HCT116 (cell line): ENCODE results near the gene PRKCZ. TPM values are rescaled to one million over a fixed set of nuclear protein-coding genes. Genes with fewer than 3 reads are reported as not detected.

Experiments used
- ATAC-seq: fragments of 200-7000 bp; cut with Tn5 transposase; 2 replicates; pipeline ENCODE4 v1.9.1; 2020; ENCODE audit warnings: mild to moderate bottlenecking, moderate library complexity
- BruUV-seq: library from RNA; stranded (reverse); fragments of 400-500 nt; replicated peaks from 2 replicates; lab custom pipeline; 2021; lab: Mats Ljungman, UMichigan
- CTCF ChIA-PET: fragments of 300-600 bp; sonication (Branson Sonifier 250); formaldehyde crosslinking; loops from one replicate; lab custom pipeline; 2021; ENCODE audit warnings: antibody characterized with exemption; lab: Charles Lee
- POLR2A ChIA-PET: fragments of 300-600, 350-600 bp; sonication (Branson Sonifier 250); formaldehyde crosslinking; loops from one replicate; lab custom pipeline; 2021; ENCODE audit warnings: antibody characterized with exemption; lab: Charles Lee
- RAD21 ChIA-PET, 2 experiments: fragments of 300-600 bp; sonication (Branson Sonifier 250); formaldehyde crosslinking; loops; one replicate each; lab custom pipeline; 2023; ENCODE audit warnings: low total read pairs in 2 of 2; ENCODE audit not compliant: uncharacterized antibody in 2 of 2, unreplicated experiment in 2 of 2, low non-redundant PET in 1 of 2; lab: Charles Lee
- DNase-seq: peaks from one replicate; pipeline ENCODE4 v3.0.0-alpha.2; 2010; ENCODE audit warnings: low read depth, low spot score
- H2AFZ ChIP-seq: fragments of 200-600 bp; shearing (Covaris generic), sonication (generic); 2 replicates; pipeline ENCODE4 v1.6.1; 2017; ENCODE audit warnings: low read depth, mixed run types, mixed read lengths, antibody characterized with exemption, low read length; ENCODE audit not compliant: poor library complexity, severe bottlenecking
- H3K27ac ChIP-seq: 2 replicates; pipeline ENCODE4 v1.5.1; 2012; ENCODE audit warnings: low read depth, low read length
- H3K27me3 ChIP-seq: fragments of 200-600 bp; sonication (generic); 2 replicates; pipeline ENCODE4 v1.6.1; 2016; ENCODE audit warnings: mixed run types, low read length, mixed read lengths; ENCODE audit not compliant: insufficient read depth
- H3K36me3 ChIP-seq, 2 experiments: fragments of 200-500 bp in 1 of 2; fragments of 200-600 bp in 1 of 2; sonication (Bioruptor generic) in 1 of 2; sonication (generic) in 1 of 2; 2 replicates each; pipeline versions ENCODE4 v1.5.1 to v1.6.1; 2014 to 2016; ENCODE audit warnings: low read length in 2 of 2, inconsistent platforms in 1 of 2, mixed read lengths in 1 of 2, mixed run types in 1 of 2; ENCODE audit not compliant: insufficient read depth in 2 of 2, control insufficient read depth in 1 of 2
- H3K4me1 ChIP-seq, 2 experiments: fragments of 200-600 bp in 1 of 2; sonication (generic) in 1 of 2; 2 replicates each; pipeline versions ENCODE4 v1.5.1 to v1.6.1; 2012 to 2017; ENCODE audit warnings: low read length in 2 of 2, inconsistent platforms in 1 of 2, mild to moderate bottlenecking in 1 of 2, mixed read lengths in 1 of 2, mixed run types in 1 of 2, moderate library complexity in 1 of 2; ENCODE audit not compliant: insufficient read depth in 2 of 2, control insufficient read depth in 1 of 2
- H3K4me2 ChIP-seq: fragments of 200-600 bp; sonication (generic); 2 replicates; pipeline ENCODE4 v1.6.1; 2017; ENCODE audit warnings: mixed run types, low read length, mixed read lengths
- H3K4me3 ChIP-seq, 2 experiments: fragments of 200-600 bp in 1 of 2; sonication (generic) in 1 of 2; replicated peaks in 1 of 2; 2 replicates each; pipeline ENCODE4 v1.5.1; 2011 to 2016; ENCODE audit warnings: low read length in 2 of 2, control low read depth in 1 of 2, low read depth in 1 of 2, mild to moderate bottlenecking in 1 of 2, mixed read lengths in 1 of 2, mixed run types in 1 of 2
- H3K79me2 ChIP-seq: fragments of 200-600 bp; sonication (generic); 2 replicates; pipeline ENCODE4 v1.6.1; 2017; ENCODE audit warnings: mild to moderate bottlenecking, mixed run types, low read length, moderate library complexity, mixed read lengths; ENCODE audit not compliant: insufficient read depth
- H3K9ac ChIP-seq: fragments of 200-600 bp; sonication (generic); 2 replicates; pipeline ENCODE4 v1.6.1; 2016; ENCODE audit warnings: low read length, mixed read lengths
- H3K9me2 ChIP-seq: fragments of 200-600 bp; sonication (generic), shearing (Covaris generic); 2 replicates; pipeline ENCODE4 v1.6.1; 2017; ENCODE audit warnings: mixed run types, mild to moderate bottlenecking, moderate library complexity; ENCODE audit not compliant: insufficient read depth
- H3K9me3 ChIP-seq, 2 experiments: fragments of 200-500 bp in 1 of 2; fragments of 200-600 bp in 1 of 2; sonication (Bioruptor generic) in 1 of 2; sonication (generic) in 1 of 2; 2 replicates each; pipeline ENCODE4 v1.6.1; 2014 to 2017; ENCODE audit warnings: low read length in 2 of 2, mixed read lengths in 2 of 2, inconsistent platforms in 1 of 2, low read depth in 1 of 2, mild to moderate bottlenecking in 1 of 2, mixed run types in 1 of 2, moderate library complexity in 1 of 2; ENCODE audit not compliant: control insufficient read depth in 1 of 2, insufficient read depth in 1 of 2
- H4K20me1 ChIP-seq: fragments of 200-600 bp; sonication (generic), shearing (Covaris generic); 2 replicates; pipeline ENCODE4 v1.6.1; 2017; ENCODE audit warnings: mixed run types, mild to moderate bottlenecking, moderate library complexity; ENCODE audit not compliant: insufficient read depth
- CBX3 ChIP-seq: IDR thresholded peaks from 2 replicates; pipeline ENCODE4 v1.6.1; 2012; ENCODE audit warnings: low read depth
- CEBPB ChIP-seq: IDR thresholded peaks from 2 replicates; pipeline ENCODE4 v1.6.1; 2012; ENCODE audit warnings: low read depth
- EGR1 ChIP-seq: IDR thresholded peaks from 2 replicates; pipeline ENCODE4 v1.6.1; 2012; ENCODE audit warnings: low read depth
- EZH2phosphoT487 ChIP-seq: fragments of 200-600 bp; IDR thresholded peaks from 2 replicates; pipeline ENCODE4 v1.6.1; 2018; ENCODE audit warnings: antibody characterized with exemption, borderline replicate concordance
- JUND ChIP-seq: IDR thresholded peaks from 2 replicates; pipeline ENCODE4 v1.6.1; 2012
- POLR2AphosphoS5 ChIP-seq: IDR thresholded peaks from 2 replicates; pipeline ENCODE4 v1.6.1; 2011; ENCODE audit warnings: mild to moderate bottlenecking, low read depth, low read length, moderate library complexity
- RAD21 ChIP-seq: IDR thresholded peaks from 2 replicates; pipeline ENCODE4 v1.6.1; 2012; ENCODE audit warnings: low read depth, mild to moderate bottlenecking
- SIN3A ChIP-seq: IDR thresholded peaks from 2 replicates; pipeline ENCODE4 v1.6.1; 2012; ENCODE audit warnings: low read depth
- TCF7L2 ChIP-seq: IDR thresholded peaks from 2 replicates; pipeline ENCODE4 v1.7.0; 2011; ENCODE audit warnings: borderline replicate concordance, inconsistent platforms; ENCODE audit not compliant: insufficient read depth, insufficient read length; ENCODE audit errors: extremely low read depth
- YY1 ChIP-seq: IDR thresholded peaks from 2 replicates; pipeline ENCODE4 v1.6.1; 2011; ENCODE audit warnings: low read length, low read depth, moderate library complexity, mild to moderate bottlenecking; ENCODE audit not compliant: insufficient replicate concordance; ENCODE audit errors: extremely low read depth
- ZFX ChIP-seq: fragments of 450-650 bp; IDR thresholded peaks from 2 replicates; pipeline ENCODE4 v1.6.1; 2017
- intact Hi-C: fragments of 100-400 bp; cut with micrococcal nuclease; formaldehyde crosslinking; loops from 2 replicates; pipeline ENCODE4 v1.10.0; 2022
- total RNA-seq: library from RNA; stranded (reverse); gene quantifications from one replicate; pipeline ENCODE4 v1.2.1, GENCODE V29; 2021; ENCODE audit not compliant: unreplicated experiment
- TF ChIP-seq, protein P1 (sequence below): IDR thresholded peaks from 2 replicates; pipeline ENCODE4 v1.6.1; 2012
- TF ChIP-seq, protein P2 (sequence below): IDR thresholded peaks from 2 replicates; pipeline ENCODE4 v1.6.1; 2012; ENCODE audit warnings: low read depth
- TF ChIP-seq, protein P3 (sequence below), 3 experiments: fragments of 200-600 bp in 1 of 3; sonication (generic) in 1 of 3; IDR thresholded peaks in 2 of 3; conservative IDR thresholded peaks in 1 of 3; 2 replicates each; pipeline ENCODE4 v1.5.1; 2012 to 2017; ENCODE audit warnings: low read depth in 2 of 3, low read length in 2 of 3, antibody characterized with exemption in 1 of 3, borderline replicate concordance in 1 of 3, control low read depth in 1 of 3, mild to moderate bottlenecking in 1 of 3, mixed read lengths in 1 of 3, mixed run types in 1 of 3, moderate library complexity in 1 of 3; ENCODE audit not compliant: insufficient read depth in 1 of 3

The PRKCZ gene
- total RNA-seq, 1 experiment from 2014 or later = 46.8 TPM

DNA sequence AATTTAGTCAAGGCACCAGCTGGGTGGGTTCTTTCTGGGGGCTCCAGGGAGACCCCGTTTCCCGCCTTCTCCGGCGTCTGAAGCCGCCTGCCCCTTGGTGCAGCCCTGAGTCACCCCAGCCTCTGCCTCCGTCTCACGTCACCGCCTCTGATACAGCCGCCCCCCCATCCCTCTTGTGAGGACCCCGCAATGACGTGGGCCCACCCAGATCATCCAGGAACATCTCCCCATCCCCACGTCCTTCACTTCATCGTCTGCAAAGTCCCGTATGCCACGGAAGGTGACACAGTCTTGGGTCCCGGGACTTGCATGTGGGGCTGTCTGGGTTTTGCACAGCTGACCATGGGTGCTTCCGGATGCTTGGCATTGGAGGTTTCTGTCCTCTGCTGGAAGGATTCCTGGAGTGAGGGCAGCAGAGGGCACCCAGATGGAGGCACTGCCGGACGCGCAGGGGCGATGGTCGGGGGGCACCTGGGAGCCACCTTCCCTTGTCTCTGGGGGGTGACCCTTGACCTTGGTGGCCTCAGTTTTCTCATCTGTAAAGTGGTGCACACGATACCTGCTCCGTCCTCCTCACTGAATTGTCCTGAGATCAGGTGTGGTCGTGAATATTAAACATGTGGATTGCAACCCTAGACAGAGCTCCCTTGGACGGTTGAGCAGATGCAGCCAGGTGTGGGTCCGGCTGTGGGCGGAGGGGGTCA lies 58.8 kb downstream of the PRKCZ start:
- H3K4me3 ChIP-seq = no peak overlapping the region
- H3K9ac ChIP-seq = no peak overlapping the region
- POLR2A ChIA-PET = no interaction called here
- no peak overlapping the region for H3K4me2 ChIP-seq
- CTCF ChIA-PET = interaction anchor here (0.6 to 1.3 kb wide), 5 partner anchors 9 to 96 kb away, joined by 3 to 12 read pairs (median 4); no protein-coding TSS in a partner anchor
- no peaks in the 10 kb centered on the region for H3K4me1 ChIP-seq
- RAD21 ChIA-PET = interaction anchor here in 1 of 2 experiments (1.0 kb wide), 1 partner anchor 31 kb away, joined by 5 read pairs; no protein-coding TSS in a partner anchor
- no peak for TF ChIP-seq SIN3A
- no peak for TF ChIP-seq EZH2phosphoT487
- TF ChIP-seq CEBPB = no peak
- TF ChIP-seq ZFX = no peak
- no peak for TF ChIP-seq RAD21
- TF ChIP-seq POLR2AphosphoS5 = no peak
- TF ChIP-seq EGR1 = no peak
- TF ChIP-seq TCF7L2 = no peak
- no peak for TF ChIP-seq CBX3
- TF ChIP-seq, protein P1, sequence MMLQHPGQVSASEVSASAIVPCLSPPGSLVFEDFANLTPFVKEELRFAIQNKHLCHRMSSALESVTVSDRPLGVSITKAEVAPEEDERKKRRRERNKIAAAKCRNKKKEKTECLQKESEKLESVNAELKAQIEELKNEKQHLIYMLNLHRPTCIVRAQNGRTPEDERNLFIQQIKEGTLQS = no peak
- no peak for TF ChIP-seq YY1
- no peak for TF ChIP-seq JUND
- TF ChIP-seq, protein P2, sequence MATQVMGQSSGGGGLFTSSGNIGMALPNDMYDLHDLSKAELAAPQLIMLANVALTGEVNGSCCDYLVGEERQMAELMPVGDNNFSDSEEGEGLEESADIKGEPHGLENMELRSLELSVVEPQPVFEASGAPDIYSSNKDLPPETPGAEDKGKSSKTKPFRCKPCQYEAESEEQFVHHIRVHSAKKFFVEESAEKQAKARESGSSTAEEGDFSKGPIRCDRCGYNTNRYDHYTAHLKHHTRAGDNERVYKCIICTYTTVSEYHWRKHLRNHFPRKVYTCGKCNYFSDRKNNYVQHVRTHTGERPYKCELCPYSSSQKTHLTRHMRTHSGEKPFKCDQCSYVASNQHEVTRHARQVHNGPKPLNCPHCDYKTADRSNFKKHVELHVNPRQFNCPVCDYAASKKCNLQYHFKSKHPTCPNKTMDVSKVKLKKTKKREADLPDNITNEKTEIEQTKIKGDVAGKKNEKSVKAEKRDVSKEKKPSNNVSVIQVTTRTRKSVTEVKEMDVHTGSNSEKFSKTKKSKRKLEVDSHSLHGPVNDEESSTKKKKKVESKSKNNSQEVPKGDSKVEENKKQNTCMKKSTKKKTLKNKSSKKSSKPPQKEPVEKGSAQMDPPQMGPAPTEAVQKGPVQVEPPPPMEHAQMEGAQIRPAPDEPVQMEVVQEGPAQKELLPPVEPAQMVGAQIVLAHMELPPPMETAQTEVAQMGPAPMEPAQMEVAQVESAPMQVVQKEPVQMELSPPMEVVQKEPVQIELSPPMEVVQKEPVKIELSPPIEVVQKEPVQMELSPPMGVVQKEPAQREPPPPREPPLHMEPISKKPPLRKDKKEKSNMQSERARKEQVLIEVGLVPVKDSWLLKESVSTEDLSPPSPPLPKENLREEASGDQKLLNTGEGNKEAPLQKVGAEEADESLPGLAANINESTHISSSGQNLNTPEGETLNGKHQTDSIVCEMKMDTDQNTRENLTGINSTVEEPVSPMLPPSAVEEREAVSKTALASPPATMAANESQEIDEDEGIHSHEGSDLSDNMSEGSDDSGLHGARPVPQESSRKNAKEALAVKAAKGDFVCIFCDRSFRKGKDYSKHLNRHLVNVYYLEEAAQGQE = no peak
- TF ChIP-seq, protein P3, sequence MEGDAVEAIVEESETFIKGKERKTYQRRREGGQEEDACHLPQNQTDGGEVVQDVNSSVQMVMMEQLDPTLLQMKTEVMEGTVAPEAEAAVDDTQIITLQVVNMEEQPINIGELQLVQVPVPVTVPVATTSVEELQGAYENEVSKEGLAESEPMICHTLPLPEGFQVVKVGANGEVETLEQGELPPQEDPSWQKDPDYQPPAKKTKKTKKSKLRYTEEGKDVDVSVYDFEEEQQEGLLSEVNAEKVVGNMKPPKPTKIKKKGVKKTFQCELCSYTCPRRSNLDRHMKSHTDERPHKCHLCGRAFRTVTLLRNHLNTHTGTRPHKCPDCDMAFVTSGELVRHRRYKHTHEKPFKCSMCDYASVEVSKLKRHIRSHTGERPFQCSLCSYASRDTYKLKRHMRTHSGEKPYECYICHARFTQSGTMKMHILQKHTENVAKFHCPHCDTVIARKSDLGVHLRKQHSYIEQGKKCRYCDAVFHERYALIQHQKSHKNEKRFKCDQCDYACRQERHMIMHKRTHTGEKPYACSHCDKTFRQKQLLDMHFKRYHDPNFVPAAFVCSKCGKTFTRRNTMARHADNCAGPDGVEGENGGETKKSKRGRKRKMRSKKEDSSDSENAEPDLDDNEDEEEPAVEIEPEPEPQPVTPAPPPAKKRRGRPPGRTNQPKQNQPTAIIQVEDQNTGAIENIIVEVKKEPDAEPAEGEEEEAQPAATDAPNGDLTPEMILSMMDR (IDR thresholded peaks at IDR 0.05 in 2 of 3, conservative IDR thresholded peaks at IDR 0.05 in 1 of 3; ENCODE audit: borderline replicate concordance in 1 of 3, insufficient read depth in 1 of 3, low read depth in 2 of 3, low read length in 2 of 3) = no peak
- H3K79me2 ChIP-seq = no peaks in the 10 kb centered on the region
- no peaks in the 10 kb centered on the region for H3K9me3 ChIP-seq
- H3K9me2 ChIP-seq = no peaks in the 10 kb centered on the region
- no peak overlapping the region for H3K27ac ChIP-seq
- H2AFZ ChIP-seq = no peak overlapping the region
- H4K20me1 ChIP-seq = no peaks in the 10 kb centered on the region
- no TSS peak for BruUV-seq
- H3K36me3 ChIP-seq = no peaks in the 10 kb centered on the region; a peak in 1 of 4 replicates
- intact Hi-C loops = no loop called here
- DNase-seq (no peak), ATAC-seq (peak; percentile 7; the same call in 1 of the 2 replicates)
- H3K27me3 ChIP-seq = no peaks in the 10 kb centered on the region
